ENCODE data around the gene CTNNA3. TPM values are rescaled to one million over a fixed set of nuclear protein-coding genes. Genes with fewer than 3 reads are reported as not detected.

CTNNA3 gene
- total RNA-seq, 2 donors from 2014 or later, result 3.2 to 7.2 TPM

DNA sequence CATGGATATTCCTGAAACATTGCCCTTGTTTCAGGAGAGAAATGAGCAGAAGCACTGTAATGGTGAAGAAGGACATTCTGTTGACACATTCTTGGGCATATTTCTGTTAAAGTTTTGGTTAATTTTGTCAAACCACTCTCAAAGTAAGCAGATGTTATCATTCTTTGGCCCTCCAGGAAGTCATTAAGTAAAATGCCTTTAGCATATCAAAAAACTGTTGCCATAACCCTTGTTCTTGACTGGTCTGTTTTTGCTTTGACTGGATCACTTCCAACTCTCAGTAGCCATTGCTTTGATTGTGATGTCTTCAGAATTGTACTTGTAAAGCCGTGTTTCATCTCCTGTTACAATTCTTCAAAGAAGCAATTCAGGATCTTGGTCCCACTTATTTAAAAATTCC is 1174.5 kb downstream of the CTNNA3 start:
- no peak overlapping the region for H3K4me3 ChIP-seq (ENCODE audit: low read length)
- H3K36me3 ChIP-seq (ENCODE audit: control insufficient read depth, insufficient read depth, low read length), result no peaks in the 10 kb centered on the region
- no peaks in the 10 kb centered on the region for H3K27me3 ChIP-seq (ENCODE audit: control insufficient read depth, insufficient read depth, low read length, poor library complexity, severe bottlenecking)
- TF ChIP-seq, protein P1, sequence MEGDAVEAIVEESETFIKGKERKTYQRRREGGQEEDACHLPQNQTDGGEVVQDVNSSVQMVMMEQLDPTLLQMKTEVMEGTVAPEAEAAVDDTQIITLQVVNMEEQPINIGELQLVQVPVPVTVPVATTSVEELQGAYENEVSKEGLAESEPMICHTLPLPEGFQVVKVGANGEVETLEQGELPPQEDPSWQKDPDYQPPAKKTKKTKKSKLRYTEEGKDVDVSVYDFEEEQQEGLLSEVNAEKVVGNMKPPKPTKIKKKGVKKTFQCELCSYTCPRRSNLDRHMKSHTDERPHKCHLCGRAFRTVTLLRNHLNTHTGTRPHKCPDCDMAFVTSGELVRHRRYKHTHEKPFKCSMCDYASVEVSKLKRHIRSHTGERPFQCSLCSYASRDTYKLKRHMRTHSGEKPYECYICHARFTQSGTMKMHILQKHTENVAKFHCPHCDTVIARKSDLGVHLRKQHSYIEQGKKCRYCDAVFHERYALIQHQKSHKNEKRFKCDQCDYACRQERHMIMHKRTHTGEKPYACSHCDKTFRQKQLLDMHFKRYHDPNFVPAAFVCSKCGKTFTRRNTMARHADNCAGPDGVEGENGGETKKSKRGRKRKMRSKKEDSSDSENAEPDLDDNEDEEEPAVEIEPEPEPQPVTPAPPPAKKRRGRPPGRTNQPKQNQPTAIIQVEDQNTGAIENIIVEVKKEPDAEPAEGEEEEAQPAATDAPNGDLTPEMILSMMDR (conservative IDR thresholded peaks at IDR 0.05), result no peak
- Mint-ChIP-seq H3K4me3 (no peak overlapping the region), H3K27me3 (ENCODE audit: insufficient read depth) (no peaks in the 10 kb centered on the region), H3K27ac (no peak overlapping the region), H3K4me1 (peaks cover 12% of the 10 kb centered on the region), H3K9me3 (peaks cover under 1% of the 10 kb centered on the region), H3K36me3 (ENCODE audit: low read depth) (no peaks in the 10 kb centered on the region)
- WGBS, 2 experiments (ENCODE audit: insufficient coverage in 1 of 2, insufficient read length in 1 of 2), result 86 to 100% methylated on average over 1 of the region's 1 CpG
- H3K27ac ChIP-seq (ENCODE audit: low read depth, low read length), result no peak overlapping the region
- H3K9ac ChIP-seq (ENCODE audit: extremely low read depth, low read length, poor library complexity, severe bottlenecking), result no peak overlapping the region
- peaks cover 3% of the 10 kb centered on the region for H3K4me1 ChIP-seq (ENCODE audit: control insufficient read depth, insufficient read depth, low read length)
- H3K9me3 ChIP-seq (ENCODE audit: control insufficient read depth, low read length), result no peaks in the 10 kb centered on the region
- no peak for DNase-seq

DNA sequence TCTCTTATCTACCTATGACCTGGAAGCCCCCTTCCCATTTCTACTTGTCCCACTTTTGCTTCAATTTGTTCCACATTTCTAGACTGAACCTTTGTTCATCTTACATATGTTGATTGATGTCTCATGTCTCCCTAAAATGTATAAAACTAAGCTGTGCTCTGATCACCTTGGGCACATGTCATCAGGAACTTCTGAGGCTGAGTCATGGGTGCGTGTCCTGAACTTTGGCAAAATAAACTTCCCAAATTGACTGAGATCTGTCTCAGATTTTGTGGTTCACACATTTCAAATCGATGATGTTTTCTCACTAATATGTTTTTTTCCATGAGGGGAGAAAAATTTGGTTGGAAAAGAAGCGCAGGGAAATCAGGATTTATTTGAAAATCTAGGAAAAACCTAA is 1176.4 kb downstream of the CTNNA3 start:
- H3K9me3 Mint-ChIP-seq, result no peaks in the 10 kb centered on the region
- H3K36me3 Mint-ChIP-seq (ENCODE audit: low read depth), result no peaks in the 10 kb centered on the region
- Histone ChIP-seq H3K4me1 (ENCODE audit: control insufficient read depth, insufficient read depth, low read length) (peaks cover 3% of the 10 kb centered on the region), H3K9me3 (ENCODE audit: control insufficient read depth, low read length) (no peaks in the 10 kb centered on the region), H3K36me3 (ENCODE audit: control insufficient read depth, insufficient read depth, low read length) (no peaks in the 10 kb centered on the region), H3K9ac (ENCODE audit: extremely low read depth, low read length, poor library complexity, severe bottlenecking) (no peak overlapping the region), H3K4me3 (ENCODE audit: low read length) (no peak overlapping the region), H3K27ac (ENCODE audit: low read depth, low read length) (no peak overlapping the region), H3K27me3 (ENCODE audit: control insufficient read depth, insufficient read depth, low read length, poor library complexity, severe bottlenecking) (no peaks in the 10 kb centered on the region)
- H3K4me3 Mint-ChIP-seq, result no peak overlapping the region
- H3K27ac Mint-ChIP-seq, result peak overlapping the region; percentile 1
- H3K27me3 Mint-ChIP-seq (ENCODE audit: insufficient read depth), result no peaks in the 10 kb centered on the region
- TF ChIP-seq, protein P1 (conservative IDR thresholded peaks at IDR 0.05), result no peak
- WGBS, 2 experiments (ENCODE audit: insufficient coverage in 1 of 2, insufficient read length in 1 of 2), result 90 to 93% methylated on average over 2 to 3 of the region's 3 CpGs
- DNase-seq, result no peak
- peaks cover 12% of the 10 kb centered on the region for H3K4me1 Mint-ChIP-seq

DNA sequence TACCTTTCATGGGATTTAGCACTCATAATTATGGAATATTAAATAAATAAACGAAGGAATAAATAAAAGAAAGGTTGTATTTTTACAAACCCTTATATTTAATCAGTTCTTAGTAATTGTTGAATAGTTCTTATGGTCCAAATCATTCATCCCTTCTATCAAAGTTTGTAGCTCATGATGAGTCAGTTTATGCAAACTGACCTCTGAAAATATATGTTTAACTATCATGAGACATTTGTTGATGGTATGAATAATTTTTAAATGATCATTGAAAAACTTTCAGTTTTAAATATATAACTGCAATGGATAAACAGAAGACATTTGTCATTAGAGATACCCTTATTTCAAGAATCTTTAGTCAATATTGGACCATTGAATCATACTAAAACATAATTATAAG is 1181.3 kb downstream of the CTNNA3 start:
- peaks cover 11% of the 10 kb centered on the region for H3K4me1 Mint-ChIP-seq
- no peaks in the 10 kb centered on the region for H3K36me3 ChIP-seq (ENCODE audit: control insufficient read depth, insufficient read depth, low read length)
- no peak for DNase-seq
- H3K27ac ChIP-seq (ENCODE audit: low read depth, low read length), result no peak overlapping the region
- H3K9me3 Mint-ChIP-seq, result no peaks in the 10 kb centered on the region
- no peaks in the 10 kb centered on the region for H3K27me3 ChIP-seq (ENCODE audit: control insufficient read depth, insufficient read depth, low read length, poor library complexity, severe bottlenecking)
- H3K27ac Mint-ChIP-seq, result no peak overlapping the region
- H3K27me3 Mint-ChIP-seq (ENCODE audit: insufficient read depth), result no peaks in the 10 kb centered on the region
- TF ChIP-seq, protein P1 (conservative IDR thresholded peaks at IDR 0.05), result no peak
- WGBS, 2 experiments (ENCODE audit: insufficient coverage in 1 of 2, insufficient read length in 1 of 2), result no CpG with 5 or more reads among the region's 1 CpG
- no peaks in the 10 kb centered on the region for H3K36me3 Mint-ChIP-seq (ENCODE audit: low read depth)
- no peak overlapping the region for H3K4me3 ChIP-seq (ENCODE audit: low read length)
- H3K9ac ChIP-seq (ENCODE audit: extremely low read depth, low read length, poor library complexity, severe bottlenecking), result no peak overlapping the region
- H3K4me3 Mint-ChIP-seq, result no peak overlapping the region
- no peaks in the 10 kb centered on the region for H3K9me3 ChIP-seq (ENCODE audit: control insufficient read depth, low read length)
- H3K4me1 ChIP-seq (ENCODE audit: control insufficient read depth, insufficient read depth, low read length), result no peaks in the 10 kb centered on the region
